NT2/D1 (cell line): ENCODE results near the gene POPDC3.

Source experiments
- SUZ12 ChIP-seq: IDR thresholded peaks from 2 replicates; pipeline ENCODE4 v1.6.1; 2011; ENCODE audit not compliant: insufficient read length, insufficient read depth; ENCODE audit errors: extremely low read depth
- YY1 ChIP-seq: IDR thresholded peaks from 2 replicates; pipeline ENCODE4 v1.6.1; 2011; ENCODE audit not compliant: insufficient read length, insufficient read depth
- ZNF274 ChIP-seq: IDR thresholded peaks from 2 replicates; pipeline ENCODE4 v1.6.1; 2011; ENCODE audit warnings: mild to moderate bottlenecking, low read depth, low read length

- TF ChIP-seq ZNF274 (no peak), YY1 (no peak), SUZ12 (no peak)
These were observed 40.4 kb upstream of the POPDC3 start for GRCh38 chr6:105220186-105220585.
